ENCODE data around the gene CRADD.
"Not testable (repeated sequence)": the region's sequence is repeated elsewhere in the genome, so short reads cannot be mapped to it uniquely, and the experiment has no call there.

Gene CRADD

GRCh38 chr12:93850481-93851256 is 173.5 kb downstream of the CRADD start:
- no peak for DNase-seq

GRCh38 chr12:93851257-93851671 is 174.1 kb downstream of the CRADD start:
- DNase-seq = no peak

- DNase-seq = no peak
Observed at GRCh38 chr12:93852173-93852591, 175.0 kb downstream of the CRADD start.

- no peak for DNase-seq
Observed at GRCh38 chr12:93853698-93854478, 176.7 kb downstream of the CRADD start.

GRCh38 chr12:93855261-93855660 is 178.1 kb downstream of the CRADD start:
- DNase-seq = no peak

- DNase-seq = no peak
Observed at GRCh38 chr12:93856611-93857010, 179.4 kb downstream of the CRADD start.

- DNase-seq = no peak
Observed at GRCh38 chr12:93857279-93857938, 180.2 kb downstream of the CRADD start.

- DNase-seq = peak; percentile 26 to 32
Observed at GRCh38 chr12:93857991-93858447, 180.8 kb downstream of the CRADD start.

- no peak for DNase-seq
Observed at GRCh38 chr12:93860668-93861373, 183.6 kb downstream of the CRADD start.

GRCh38 chr12:93862424-93862823 is 185.2 kb downstream of the CRADD start:
- DNase-seq = no peak

GRCh38 chr12:93865751-93866150 is 188.6 kb downstream of the CRADD start:
- DNase-seq = no peak

GRCh38 chr12:93868771-93869170 is 191.6 kb downstream of the CRADD start:
- no peak for DNase-seq

GRCh38 chr12:93870020-93870795 is 193.0 kb downstream of the CRADD start:
- no peak for DNase-seq

GRCh38 chr12:93871566-93871965 is 194.4 kb downstream of the CRADD start:
- not testable (repeated sequence) for DNase-seq

GRCh38 chr12:93873561-93873960 is 196.4 kb downstream of the CRADD start:
- DNase-seq = no peak

GRCh38 chr12:93875157-93875556 is 198.0 kb downstream of the CRADD start:
- DNase-seq = no peak

- DNase-seq = no peak
Observed at GRCh38 chr12:93876360-93876759, 199.2 kb downstream of the CRADD start.

GRCh38 chr12:93877446-93877845 is 200.3 kb downstream of the CRADD start:
- DNase-seq = no peak

GRCh38 chr12:93879476-93880421 is 202.6 kb downstream of the CRADD start:
- no peak for DNase-seq

- DNase-seq = no peak
Observed at GRCh38 chr12:93880853-93881522, 203.8 kb downstream of the CRADD start.

Measured in NCI-H1930 (cell line).